IPS-20b (cell line): ENCODE data around the gene GPAM.
"Not testable (repeated sequence)": the region's sequence is repeated elsewhere in the genome, so short reads cannot be mapped to it uniquely, and the experiment has no call there.

Experiments
- H3K27ac ChIP-seq: one replicate; pipeline ENCODE4 v1.5.1; 2013; ENCODE audit warnings: low read length
- H3K27me3 ChIP-seq: 2 replicates; pipeline ENCODE4 v1.6.1; 2013; ENCODE audit warnings: mild to moderate bottlenecking, low read length, inconsistent platforms; ENCODE audit not compliant: insufficient read depth
- H3K36me3 ChIP-seq: 2 replicates; pipeline ENCODE4 v1.6.1; 2013; ENCODE audit warnings: low read depth, mild to moderate bottlenecking, inconsistent platforms, low read length, moderate library complexity; ENCODE audit not compliant: insufficient read depth
- H3K4me1 ChIP-seq: 2 replicates; pipeline ENCODE4 v1.6.1; 2013; ENCODE audit warnings: mild to moderate bottlenecking, control low read depth, inconsistent platforms, low read length, moderate library complexity; ENCODE audit not compliant: insufficient read depth
- H3K4me3 ChIP-seq: 2 replicates; pipeline ENCODE4 v1.5.1; 2013; ENCODE audit warnings: mild to moderate bottlenecking, low read length, inconsistent platforms
- H3K9ac ChIP-seq: 2 replicates; pipeline ENCODE4 v1.6.1; 2013; ENCODE audit warnings: low read depth, mild to moderate bottlenecking, inconsistent platforms, low read length, moderate library complexity
- H3K9me3 ChIP-seq: 2 replicates; pipeline ENCODE4 v1.6.1; 2013; ENCODE audit warnings: mild to moderate bottlenecking, low read depth, low read length, inconsistent platforms; ENCODE audit not compliant: insufficient read depth

The GPAM gene

GRCh38 chr10:112213098-112213823 is 29.7 kb upstream of the GPAM start:
- Histone ChIP-seq H3K27ac (no peak overlapping the region), H3K9me3 (no peaks in the 10 kb centered on the region), H3K9ac (no peak overlapping the region), H3K36me3 (no peaks in the 10 kb centered on the region), H3K4me3 (no peak overlapping the region), H3K27me3 (no peaks in the 10 kb centered on the region), H3K4me1 (no peaks in the 10 kb centered on the region)

- H3K4me1 ChIP-seq = no peaks in the 10 kb centered on the region
Measured at GRCh38 chr10:112210666-112211065, 27.1 kb upstream of the GPAM start.

GRCh38 chr10:112209684-112210131 is 26.1 kb upstream of the GPAM start:
- Histone ChIP-seq H3K27ac (no peak overlapping the region), H3K36me3 (no peaks in the 10 kb centered on the region), H3K4me3 (no peak overlapping the region), H3K9me3 (no peaks in the 10 kb centered on the region), H3K27me3 (no peaks in the 10 kb centered on the region; the same call in 1 of the 2 replicates), H3K4me1 (no peaks in the 10 kb centered on the region), H3K9ac (no peak overlapping the region)

More at GRCh38 chr10:112210666-112211065, 27.1 kb upstream of the GPAM start:
- Histone ChIP-seq H3K4me3 (no peak overlapping the region), H3K27ac (no peak overlapping the region), H3K9ac (no peak overlapping the region), H3K27me3 (no peaks in the 10 kb centered on the region; the same call in 1 of the 2 replicates), H3K9me3 (no peaks in the 10 kb centered on the region), H3K36me3 (no peaks in the 10 kb centered on the region)

GRCh38 chr10:112208997-112209396 is 25.4 kb upstream of the GPAM start:
- H3K27ac ChIP-seq = no peak overlapping the region
- no peaks in the 10 kb centered on the region; the same call in 1 of the 2 replicates for H3K27me3 ChIP-seq
- H3K9me3 ChIP-seq = no peaks in the 10 kb centered on the region
- H3K9ac ChIP-seq = no peak overlapping the region
- H3K4me1 ChIP-seq = no peaks in the 10 kb centered on the region
- H3K4me3 ChIP-seq = no peak overlapping the region
- H3K36me3 ChIP-seq = no peaks in the 10 kb centered on the region

- H3K9me3 ChIP-seq = no peaks in the 10 kb centered on the region
- H3K4me3 ChIP-seq = no peak overlapping the region
- no peak overlapping the region for H3K9ac ChIP-seq
- H3K4me1 ChIP-seq = no peaks in the 10 kb centered on the region
- no peaks in the 10 kb centered on the region; the same call in 1 of the 2 replicates for H3K27me3 ChIP-seq
- no peaks in the 10 kb centered on the region for H3K36me3 ChIP-seq
- no peak overlapping the region for H3K27ac ChIP-seq
Measured at GRCh38 chr10:112208292-112208691, 24.7 kb upstream of the GPAM start.

GRCh38 chr10:112203328-112204076 is 19.9 kb upstream of the GPAM start:
- no peaks in the 10 kb centered on the region for H3K4me1 ChIP-seq
- H3K4me3 ChIP-seq = no peak overlapping the region
- no peak overlapping the region for H3K9ac ChIP-seq
- no peaks in the 10 kb centered on the region; the same call in 1 of the 2 replicates for H3K27me3 ChIP-seq
- H3K36me3 ChIP-seq = no peaks in the 10 kb centered on the region
- H3K9me3 ChIP-seq = no peaks in the 10 kb centered on the region
- H3K27ac ChIP-seq = no peak overlapping the region

- Histone ChIP-seq H3K27ac (no peak overlapping the region), H3K36me3 (no peaks in the 10 kb centered on the region), H3K4me1 (no peaks in the 10 kb centered on the region), H3K27me3 (no peaks in the 10 kb centered on the region; the same call in 1 of the 2 replicates), H3K9me3 (no peaks in the 10 kb centered on the region), H3K4me3 (no peak overlapping the region), H3K9ac (no peak overlapping the region)
Measured at GRCh38 chr10:112202561-112203241, 19.1 kb upstream of the GPAM start.

- H3K4me1 ChIP-seq = no peaks in the 10 kb centered on the region
Measured at GRCh38 chr10:112202076-112202475, 18.5 kb upstream of the GPAM start.

GRCh38 chr10:112201334-112201733 is 17.8 kb upstream of the GPAM start:
- Histone ChIP-seq H3K9me3 (no peaks in the 10 kb centered on the region), H3K4me1 (no peaks in the 10 kb centered on the region), H3K36me3 (no peaks in the 10 kb centered on the region), H3K27me3 (no peaks in the 10 kb centered on the region), H3K9ac (no peak overlapping the region), H3K27ac (no peak overlapping the region), H3K4me3 (no peak overlapping the region)

More at GRCh38 chr10:112202076-112202475, 18.5 kb upstream of the GPAM start:
- H3K4me3 ChIP-seq = no peak overlapping the region
- H3K27ac ChIP-seq = no peak overlapping the region
- no peaks in the 10 kb centered on the region for H3K27me3 ChIP-seq
- no peak overlapping the region for H3K9ac ChIP-seq
- H3K9me3 ChIP-seq = no peaks in the 10 kb centered on the region
- no peaks in the 10 kb centered on the region for H3K36me3 ChIP-seq

- H3K27ac ChIP-seq, H3K27me3 ChIP-seq, H3K4me3 ChIP-seq, H3K9me3 ChIP-seq, H3K4me1 ChIP-seq, H3K9ac ChIP-seq, H3K36me3 ChIP-seq: not testable (repeated sequence)
Measured at GRCh38 chr10:112200259-112200658, 16.7 kb upstream of the GPAM start.

- not testable (repeated sequence) for H3K4me3 ChIP-seq, H3K9ac ChIP-seq, H3K9me3 ChIP-seq, H3K36me3 ChIP-seq, H3K4me1 ChIP-seq, H3K27ac ChIP-seq, H3K27me3 ChIP-seq
Measured at GRCh38 chr10:112197662-112198061, 14.1 kb upstream of the GPAM start.
